Caki2 (cell line): ENCODE results near the gene MLKL. TPM values are rescaled to one million over a fixed set of nuclear protein-coding genes. Genes with fewer than 3 reads are reported as not detected.

Experiments
- DNase-seq: peaks from one replicate; pipeline ENCODE4 v3.0.0-alpha.2; 2015; ENCODE audit warnings: low read depth
- in situ Hi-C: cut with HindIII; loops from 2 replicates; pipeline ENCODE4 v1.10.0; 2016; ENCODE audit warnings: low sequenced_read_pairs, low pct_unique_long_range_greater_than_20kb, mixed read lengths
- total RNA-seq: library from RNA; depleted of rRNA; stranded (reverse); fragments of >200 nt; shearing (Covaris generic); gene quantifications from 2 replicates; pipeline ENCODE4 v1.2.3, GENCODE V29; 2014; ENCODE audit warnings: low replicate concordance; rRNA removed

MLKL gene
- 21.5 and 28.5 TPM in 2 replicates for total RNA-seq

GRCh38 chr16:74700438-74701225 lies at the start of gene MLKL:
Gene MLKL (minus strand): TSS chr16:74700862. CDS start chr16:74695757, 5,105 bp downstream.
- DNase-seq = peak; percentile 77
- in situ Hi-C loops = no loop called here

- in situ Hi-C loops = no loop called here
- DNase-seq = no peak
These were observed 48.8 kb upstream of the MLKL start for GRCh38 chr16:74749291-74750055.

GRCh38 chr16:74748616-74749026 lies 48.0 kb upstream of the MLKL start:
- no peak for DNase-seq
- in situ Hi-C loops = no loop called here

- in situ Hi-C loops = no loop called here
- DNase-seq = no peak
These were observed 47.3 kb upstream of the MLKL start for GRCh38 chr16:74747716-74748615.

- DNase-seq = no peak
- in situ Hi-C loops = no loop called here
These were observed 45.3 kb upstream of the MLKL start for GRCh38 chr16:74745926-74746325.

- DNase-seq = no peak
- in situ Hi-C loops = no loop called here
These were observed 44.5 kb upstream of the MLKL start for GRCh38 chr16:74745109-74745615.

GRCh38 chr16:74744566-74744965 lies 43.9 kb upstream of the MLKL start:
- in situ Hi-C loops = no loop called here
- no peak for DNase-seq

GRCh38 chr16:74743668-74744299 lies 43.1 kb upstream of the MLKL start:
- peak; percentile 98 for DNase-seq
- in situ Hi-C loops = no loop called here

GRCh38 chr16:74743045-74743667 lies 42.5 kb upstream of the MLKL start:
- in situ Hi-C loops = no loop called here
- no peak for DNase-seq

GRCh38 chr16:74742051-74742481 lies 41.4 kb upstream of the MLKL start:
- DNase-seq = no peak
- in situ Hi-C loops = no loop called here

- in situ Hi-C loops = no loop called here
- DNase-seq = peak; percentile 87
These were observed 40.2 kb upstream of the MLKL start for GRCh38 chr16:74740795-74741304.

GRCh38 chr16:74739275-74739674 lies 38.6 kb upstream of the MLKL start:
- no peak for DNase-seq
- in situ Hi-C loops = no loop called here

- DNase-seq = no peak
- in situ Hi-C loops = no loop called here
These were observed 38.2 kb upstream of the MLKL start for GRCh38 chr16:74738816-74739215.

GRCh38 chr16:74738113-74738541 lies 37.5 kb upstream of the MLKL start:
- in situ Hi-C loops = no loop called here
- DNase-seq = peak; percentile 95

GRCh38 chr16:74737521-74737920 lies 36.9 kb upstream of the MLKL start:
- no peak for DNase-seq
- in situ Hi-C loops = no loop called here

GRCh38 chr16:74736531-74737157 lies 36.0 kb upstream of the MLKL start:
- in situ Hi-C loops = no loop called here
- peak; percentile 44 for DNase-seq

GRCh38 chr16:74735554-74735953 lies 34.9 kb upstream of the MLKL start:
- in situ Hi-C loops = no loop called here

More at GRCh38 chr16:74735554-74735953, 34.9 kb upstream of the MLKL start:
- DNase-seq = no peak
